H1 (cell line): ENCODE measurements around the gene BABAM2. TPM values are rescaled to one million over a fixed set of nuclear protein-coding genes. Genes with fewer than 3 reads are reported as not detected.

Source experiments
- CHD1 ChIP-seq: IDR thresholded peaks from 2 replicates; pipeline ENCODE4 v1.6.1; 2012; ENCODE audit warnings: low read depth, low read length, improper control_type of control experiment
- CHD7 ChIP-seq: fragments of 300-600 bp; sonication (generic); IDR thresholded peaks from 2 replicates; pipeline ENCODE4 v1.7.1; 2012; ENCODE audit warnings: low read length, moderate library complexity, mild to moderate bottlenecking, inconsistent platforms; ENCODE audit not compliant: insufficient replicate concordance
- HDAC6 ChIP-seq: IDR thresholded peaks from one replicate; pipeline ENCODE4 v1.7.1; 2012; ENCODE audit warnings: low read depth, mild to moderate bottlenecking, inconsistent platforms, low read length, moderate library complexity
- TCF12 ChIP-seq: IDR thresholded peaks from 2 replicates; pipeline ENCODE4 v1.6.1; 2011; ENCODE audit warnings: low read depth, mild to moderate bottlenecking, low read length
- polyA plus RNA-seq, 7 experiments: library from polyadenylated mRNA; depleted of rRNA in 3 of 7; stranded (reverse) in 5 of 7; unstranded in 2 of 7; fragments of >200 nt in 5 of 7; fragments of 200-250 nt in 2 of 7; gene quantifications; 1 replicate in 5 of 7; 2 replicates in 1 of 7; 4 replicates in 1 of 7; pipeline versions ENCODE4 v1.2.1 to v1.2.3, GENCODE V29; 2011 to 2013; ENCODE audit warnings: missing spikeins in 2 of 7, mixed read lengths in 2 of 7
- total RNA-seq: library from RNA; stranded (reverse); fragmentation: NEBNext Ultra II Directional; extraction: Animal tissue kit (Norgen Biotek cat#: 25700); gene quantifications from 2 replicates; pipeline ENCODE4 v1.2.1, GENCODE V29; 2021

The BABAM2 gene
- total and polyA plus RNA-seq, 2 of the 8 experiments (the other 6 are each of a cell fraction or from before 2014, with no cell fraction given) = 15.8 to 20.9 TPM

DNA sequence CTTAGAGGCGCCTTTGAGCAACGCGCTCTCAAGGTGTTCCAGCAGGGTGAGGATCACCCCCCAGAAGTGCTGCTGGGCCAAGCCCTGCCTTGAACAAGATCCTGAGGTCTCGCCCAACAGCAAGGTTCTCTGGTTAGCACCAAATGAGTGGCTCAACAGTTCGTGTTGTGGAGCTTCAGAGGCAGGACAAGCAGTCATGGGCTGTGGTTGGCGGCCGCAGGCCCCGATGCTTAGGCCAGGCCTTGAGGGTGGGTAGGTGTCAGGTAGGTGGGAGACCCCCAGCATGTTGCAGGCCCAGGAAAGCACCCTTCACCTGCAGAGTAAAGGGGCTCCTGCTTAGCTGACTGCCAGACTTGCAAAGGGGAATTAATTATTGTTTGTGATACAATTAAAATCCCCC, 431.9 kb downstream of the BABAM2 start (continued):
- TF ChIP-seq CHD7 = no peak
- TF ChIP-seq HDAC6 = no peak
- TF ChIP-seq TCF12 = no peak
- no peak for TF ChIP-seq CHD1
